ENCODE data around the gene VPS11.
"Not testable (repeated sequence)": the region's sequence is repeated elsewhere in the genome, so short reads cannot be mapped to it uniquely, and the experiment has no call there.

The VPS11 gene

GRCh38 chr11:119067371-119068222 lies at the start of gene VPS11:
TSS of gene VPS11 (plus strand) at chr11:119067818. CDS start at chr11:119067824, 6 bp downstream.
- DNase-seq (ENCODE audit: low spot score), result peak; percentile 94

- peak; percentile 98 for DNase-seq (ENCODE audit: low spot score)
Measured at GRCh38 chr11:119018074-119018938, 49.3 kb upstream of the VPS11 start, which contains the start of the genes RPS25 and TRAPPC4. TSS of gene RPS25 (minus strand) at chr11:119018343. CDS start at chr11:119018284, 59 bp downstream. TSS of gene TRAPPC4 (plus strand) at chr11:119018766. CDS start at chr11:119018796, 30 bp downstream.

- DNase-seq (ENCODE audit: low spot score), result no peak
Measured at GRCh38 chr11:119019996-119020395, 47.6 kb upstream of the VPS11 start.

DNA sequence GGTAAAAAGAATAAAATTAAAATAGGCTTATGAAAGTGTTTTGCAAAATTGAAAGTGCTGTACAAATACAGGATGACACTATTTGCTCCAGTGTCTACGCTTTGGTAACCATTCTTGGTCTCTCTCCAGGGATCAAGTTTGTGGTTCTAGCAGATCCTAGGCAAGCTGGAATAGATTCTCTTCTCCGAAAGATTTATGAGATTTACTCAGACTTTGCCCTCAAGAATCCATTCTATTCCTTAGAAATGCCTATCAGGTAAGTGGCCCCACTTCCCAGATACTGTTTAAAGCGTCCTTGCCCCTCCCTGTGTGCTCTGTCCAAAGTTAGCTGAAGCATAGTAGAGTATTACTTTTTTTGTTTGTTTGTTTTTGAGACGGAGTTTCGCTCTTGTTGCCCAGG lies 46.0 kb upstream of the VPS11 start:
- no peak for DNase-seq (ENCODE audit: low spot score)

DNA sequence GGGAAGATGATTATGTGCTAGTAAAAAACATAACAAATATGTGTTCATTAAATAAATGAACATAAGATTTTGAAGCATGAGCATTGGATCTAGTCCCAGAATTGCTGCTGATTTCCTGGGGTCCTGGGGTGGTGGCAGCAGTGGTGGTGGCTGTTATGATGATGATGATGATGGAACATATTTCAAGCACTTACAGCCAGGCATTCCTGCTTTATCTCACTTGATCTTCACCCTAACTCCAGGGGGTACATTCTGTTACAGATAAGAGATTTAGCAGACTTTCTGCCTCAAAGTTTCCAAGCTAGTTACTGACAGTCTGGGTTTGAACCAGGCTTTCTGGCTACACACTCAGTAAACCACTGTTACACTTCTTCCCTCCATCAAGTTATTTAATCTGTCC lies 43.9 kb upstream of the VPS11 start:
- DNase-seq (ENCODE audit: low spot score), result no peak

- DNase-seq (ENCODE audit: low spot score), result no peak
Measured at GRCh38 chr11:119024430-119025098, 43.1 kb upstream of the VPS11 start.

GRCh38 chr11:119025099-119025473 lies 42.5 kb upstream of the VPS11 start:
- no peak for DNase-seq (ENCODE audit: low spot score)

DNA sequence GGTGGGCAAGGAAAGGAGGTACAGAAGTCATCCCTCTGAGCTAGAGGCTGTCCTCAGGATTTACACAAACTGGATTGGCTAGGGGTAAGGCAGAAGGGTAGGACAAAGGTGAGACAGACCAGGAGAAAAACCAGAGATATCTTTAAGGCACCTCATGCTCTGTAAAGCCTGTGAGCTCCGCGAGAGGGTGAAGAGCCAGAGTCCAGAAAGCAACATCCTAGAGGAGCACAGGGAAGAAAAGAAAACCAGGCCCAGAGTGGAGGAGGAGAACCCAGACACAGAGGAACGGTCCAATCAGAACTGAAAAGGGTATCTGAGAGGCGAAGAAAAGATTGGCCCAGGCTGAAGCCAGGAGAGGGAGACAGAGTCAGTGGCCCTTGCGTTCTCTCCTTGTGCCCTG lies 42.1 kb upstream of the VPS11 start:
- no peak for DNase-seq (ENCODE audit: low spot score)

DNA sequence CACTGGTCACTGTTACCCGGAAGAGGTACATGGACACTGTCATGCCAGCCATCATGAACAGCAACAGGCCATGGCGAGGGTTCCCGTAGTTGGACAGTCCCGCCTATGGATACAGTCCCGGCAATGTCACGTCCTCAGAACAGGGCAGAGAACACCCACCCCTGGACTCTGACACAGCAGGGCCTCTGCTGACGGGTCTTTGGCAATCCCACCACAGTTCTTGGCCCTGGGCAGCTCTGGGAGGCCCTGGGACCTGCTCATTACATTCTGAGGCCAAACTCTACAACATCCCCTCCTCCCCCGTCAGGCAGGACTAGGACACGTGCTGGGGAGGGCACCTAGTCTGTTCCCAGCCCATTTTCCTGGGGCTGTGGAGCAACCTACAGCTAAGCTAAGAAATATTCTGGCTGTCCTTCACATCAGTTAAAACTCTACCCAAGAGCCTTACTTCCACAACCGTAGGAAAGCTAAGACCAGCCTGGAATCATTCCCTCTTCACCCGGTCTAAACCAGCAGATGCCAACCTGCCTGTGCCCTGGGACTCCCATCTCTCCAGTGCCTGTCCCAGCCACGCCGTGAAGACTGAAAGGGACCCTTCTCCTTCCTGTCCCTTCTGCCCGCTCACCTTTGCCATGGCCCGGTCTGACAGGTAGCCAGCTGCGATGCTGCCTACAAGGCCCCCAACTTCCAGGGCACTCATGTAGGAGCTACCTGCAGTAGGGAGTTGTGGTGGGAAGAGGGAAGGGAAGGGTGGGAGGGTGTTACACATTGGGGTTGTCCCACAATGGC lies 41.4 kb upstream of the VPS11 start:
- DNase-seq (ENCODE audit: low spot score), result no peak

GRCh38 chr11:119026970-119027369 lies 40.6 kb upstream of the VPS11 start:
- DNase-seq (ENCODE audit: low spot score), result no peak

DNA sequence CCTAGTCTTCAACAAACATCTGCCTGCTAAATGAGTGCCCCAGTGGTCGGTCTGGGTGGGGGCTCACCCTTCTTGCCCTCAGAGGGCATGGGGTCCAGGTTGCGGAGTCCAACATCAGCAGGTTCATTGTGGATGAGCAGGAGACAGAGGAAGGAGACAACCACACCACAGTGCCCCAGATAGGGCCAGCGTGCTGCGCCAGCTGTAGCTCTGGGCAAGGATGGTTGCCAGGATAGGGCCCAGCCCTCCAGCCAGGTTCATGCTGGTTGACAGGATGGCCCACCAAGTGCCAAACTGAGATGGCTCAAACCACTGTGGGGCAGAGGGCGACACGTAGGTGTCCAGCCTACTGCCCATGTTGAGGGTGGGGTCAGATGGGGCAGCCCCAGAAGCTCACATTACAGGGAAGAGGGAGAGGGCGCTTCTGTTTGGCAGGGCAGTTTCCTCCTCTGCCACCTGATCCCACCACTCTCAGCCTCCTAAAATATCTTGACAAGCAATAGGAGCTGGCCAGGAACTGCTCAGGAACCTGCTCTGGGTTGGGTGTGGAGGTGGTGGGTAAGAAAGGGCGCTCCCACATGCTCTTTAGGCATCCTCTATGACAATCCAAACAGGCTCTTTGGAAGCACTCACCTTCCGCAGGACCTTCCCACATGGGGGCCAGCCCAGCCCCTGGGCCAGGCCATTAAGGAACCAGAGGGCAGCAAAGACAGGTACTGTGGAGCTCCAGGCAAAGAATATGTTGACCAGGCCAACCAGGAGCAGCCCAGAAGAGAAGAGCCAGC lies 39.9 kb upstream of the VPS11 start:
- DNase-seq (ENCODE audit: low spot score), result no peak

GRCh38 chr11:119028346-119029068 lies 39.1 kb upstream of the VPS11 start:
- DNase-seq (ENCODE audit: low spot score), result no peak

GRCh38 chr11:119029069-119029339 lies 38.6 kb upstream of the VPS11 start:
- no peak for DNase-seq (ENCODE audit: low spot score)

GRCh38 chr11:119029340-119030028 lies 38.1 kb upstream of the VPS11 start:
- DNase-seq (ENCODE audit: low spot score), result peak; percentile 30

DNA sequence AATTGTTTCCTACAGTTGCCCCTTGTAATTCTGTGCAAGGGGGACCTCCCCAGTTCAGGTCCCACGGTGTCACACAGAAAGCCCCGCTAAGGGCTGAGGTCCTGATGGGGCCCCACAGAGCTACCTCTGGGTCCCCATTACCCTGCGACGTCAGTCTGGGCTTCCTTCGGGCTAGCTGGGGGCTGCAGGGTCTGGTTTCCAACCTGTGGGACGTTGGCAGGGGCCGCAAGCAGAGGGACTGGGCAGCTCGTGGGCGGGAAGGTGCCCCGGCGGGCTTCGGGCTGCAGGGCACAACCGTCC lies 37.6 kb upstream of the VPS11 start:
- DNase-seq (ENCODE audit: low spot score), result no peak

DNA sequence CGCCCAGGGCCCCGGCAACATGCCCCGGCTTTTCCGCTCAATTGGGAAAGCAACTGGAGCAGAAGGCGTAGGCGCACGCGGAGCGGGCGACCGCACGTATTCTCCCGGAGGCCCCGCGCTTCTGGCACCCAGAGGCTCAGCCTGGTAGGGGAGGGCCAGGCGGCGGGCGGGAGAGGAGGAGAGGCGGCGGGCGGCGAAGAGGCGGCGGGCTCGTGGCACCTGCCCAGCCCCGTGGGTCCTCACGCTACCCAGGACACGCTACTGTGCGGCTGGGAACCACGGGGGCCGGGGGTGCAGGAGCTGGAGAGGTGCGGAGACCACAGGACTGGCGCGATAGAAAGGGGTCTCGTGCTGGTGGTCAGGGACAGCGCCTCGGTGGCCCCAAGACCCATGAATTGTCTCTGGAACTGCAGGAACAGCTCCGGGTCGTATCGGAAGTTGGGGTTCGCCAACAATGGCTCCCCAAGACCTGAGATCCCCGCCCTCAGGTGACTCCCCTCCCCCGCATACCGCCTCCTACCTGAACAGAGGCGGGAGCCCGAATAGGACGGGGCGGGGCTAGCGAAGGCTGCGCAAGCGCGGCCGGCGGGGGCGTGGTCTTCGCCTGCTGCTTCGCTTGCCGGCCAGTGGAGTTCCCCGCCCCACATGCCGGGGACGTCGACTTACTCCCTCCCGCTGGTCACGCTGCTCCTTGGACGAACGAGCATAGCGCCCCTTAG lies 37.1 kb upstream of the VPS11 start, which contains the start of gene SLC37A4:
Gene SLC37A4 (minus strand): TSS at position 549 of the 719 bp plus-strand sequence.
- peak; percentile 98 for DNase-seq (ENCODE audit: low spot score)

- no peak for DNase-seq (ENCODE audit: low spot score)
Measured at GRCh38 chr11:119031912-119032280, 35.7 kb upstream of the VPS11 start.

DNA sequence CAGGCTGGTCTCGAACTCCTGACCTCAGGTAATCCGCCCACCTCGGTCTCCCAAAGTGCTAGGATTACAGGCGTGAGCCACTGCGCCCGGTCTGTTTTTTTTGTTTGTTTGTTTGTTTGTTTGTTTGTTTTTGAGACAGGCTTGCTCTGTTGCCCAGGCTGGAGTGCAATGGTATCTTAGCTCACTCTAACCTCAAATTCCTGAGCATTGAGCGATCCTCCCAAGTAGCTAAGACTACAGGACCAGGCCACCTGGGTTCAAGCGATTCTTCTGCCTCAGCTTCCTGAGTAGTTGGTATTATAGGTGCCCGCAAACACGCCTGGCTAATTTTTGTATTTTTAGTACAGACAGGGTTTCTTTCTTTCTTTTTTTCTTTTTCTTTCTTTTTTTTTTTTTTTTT lies 34.2 kb upstream of the VPS11 start:
- DNase-seq (ENCODE audit: low spot score), result not testable (repeated sequence)

DNA sequence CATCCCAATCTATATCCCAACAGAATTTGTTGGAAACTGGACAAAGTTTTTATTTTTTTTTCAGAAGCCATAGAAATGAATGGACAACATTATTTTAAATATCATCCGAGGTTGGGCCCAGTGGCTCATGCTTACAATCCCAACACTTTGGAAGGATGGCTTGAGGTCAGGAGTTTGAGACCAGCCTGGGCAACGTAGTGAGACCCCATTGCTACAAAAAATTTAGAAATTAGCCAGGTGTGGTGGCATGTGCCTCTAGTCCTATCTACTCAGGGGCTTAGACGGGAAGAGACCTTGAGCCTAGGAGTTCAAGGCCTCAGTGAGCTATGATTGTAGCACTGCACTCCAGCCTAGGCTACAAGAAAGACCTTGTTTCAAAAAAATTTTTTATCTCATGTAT lies 32.8 kb upstream of the VPS11 start:
- DNase-seq (ENCODE audit: low spot score), result no peak

Data from pons (tissue), 1 donor.